ENCODE measurements around the gene FN3K.

FN3K gene

GRCh38 chr17:82797061-82797460 lies 61.6 kb downstream of the FN3K start:
- no peak for DNase-seq

GRCh38 chr17:82798752-82799151 lies 63.3 kb downstream of the FN3K start:
- no peak for DNase-seq

- no peak for DNase-seq
Observed at GRCh38 chr17:82799591-82799990, 64.2 kb downstream of the FN3K start.
